ENCODE data around the gene DNAH5.

Gene DNAH5

DNA sequence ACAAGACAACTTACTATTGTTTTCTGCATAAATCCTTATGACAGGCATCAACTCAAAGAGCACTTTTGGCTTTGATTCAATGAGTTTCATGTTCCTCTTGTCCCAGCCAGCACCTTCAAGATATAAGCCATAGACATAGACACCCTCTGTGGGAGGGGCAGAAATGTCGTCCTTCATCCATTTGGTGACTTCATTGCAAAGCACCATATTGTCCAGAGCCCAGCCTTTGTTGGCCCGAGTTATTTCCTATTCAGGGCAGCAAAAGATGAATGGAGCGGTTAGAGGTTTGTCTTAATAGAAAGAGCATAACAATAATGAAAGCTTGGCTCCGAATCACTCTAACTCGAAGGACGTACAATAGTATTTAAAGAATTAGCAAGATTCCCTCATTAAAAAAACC lies 243.9 kb downstream of the DNAH5 start:
- DNase-seq: no peak

DNA sequence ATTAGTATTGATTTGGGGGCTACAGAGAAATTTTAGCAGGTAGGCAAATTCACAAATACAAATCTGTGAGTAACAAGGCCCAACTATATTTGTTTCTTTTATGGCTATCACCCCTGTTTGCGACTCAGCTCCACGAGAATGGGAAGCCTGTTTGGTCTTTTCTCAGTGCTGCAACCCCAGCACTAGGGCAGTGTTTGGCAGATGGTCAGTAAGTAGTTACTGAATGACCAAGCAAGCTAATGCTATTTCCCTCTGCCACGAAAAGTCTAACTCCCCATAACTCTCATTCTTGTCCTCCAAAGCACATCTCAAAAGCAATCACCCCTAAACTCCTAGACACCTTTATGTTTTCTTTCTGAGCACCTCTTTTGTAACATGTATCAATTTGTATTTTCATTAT lies 245.6 kb downstream of the DNAH5 start:
- no peak for DNase-seq

DNA sequence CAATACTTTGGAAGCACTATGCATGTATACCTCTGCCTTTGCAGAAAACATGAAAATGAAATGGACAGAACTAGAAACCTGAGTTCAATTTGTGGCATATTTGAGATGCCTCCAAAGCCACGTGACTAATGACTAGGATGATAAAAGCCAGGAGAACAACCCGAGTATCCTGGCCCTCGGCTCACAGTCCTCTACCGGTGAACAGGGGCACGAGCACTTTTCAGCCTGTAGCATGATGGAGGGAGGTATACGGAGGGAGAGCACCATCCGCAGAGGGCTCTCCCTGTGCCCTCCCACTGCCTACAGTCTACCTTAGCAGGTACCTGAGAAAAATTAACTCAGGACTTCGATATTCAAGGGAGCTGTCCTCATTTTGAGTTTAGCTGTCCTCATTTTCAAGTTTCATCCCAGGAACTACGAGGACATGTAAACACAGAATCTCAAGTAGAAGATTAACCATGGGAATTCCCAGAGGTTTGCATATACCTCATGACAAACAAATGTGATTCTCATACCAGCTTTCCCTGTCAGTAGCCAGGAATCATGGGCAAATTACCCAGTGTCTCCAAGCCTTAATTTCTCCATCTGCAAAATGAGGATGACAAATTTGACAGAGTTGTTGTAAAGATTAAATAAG lies 249.3 kb downstream of the DNAH5 start:
- DNase-seq: no peak

DNA sequence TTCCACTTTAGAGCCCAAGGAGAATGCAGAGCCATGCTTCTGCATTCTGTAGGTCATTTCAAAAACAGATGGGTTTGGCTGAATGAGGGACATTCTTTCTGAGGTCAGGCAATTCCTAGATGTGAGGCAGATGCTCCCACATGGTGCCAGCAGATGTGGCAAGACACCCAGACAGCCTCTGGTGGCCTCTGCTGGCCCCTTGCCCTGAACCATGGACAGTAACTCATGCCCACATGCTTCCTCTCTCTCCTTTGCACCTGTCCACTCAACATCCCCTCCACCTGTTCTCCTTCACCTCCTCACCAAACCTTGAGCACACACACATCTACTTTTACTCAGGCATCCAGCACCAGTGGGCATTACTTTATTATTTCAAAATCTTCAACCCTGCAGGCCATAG lies 252.3 kb downstream of the DNAH5 start:
- no peak for DNase-seq

DNA sequence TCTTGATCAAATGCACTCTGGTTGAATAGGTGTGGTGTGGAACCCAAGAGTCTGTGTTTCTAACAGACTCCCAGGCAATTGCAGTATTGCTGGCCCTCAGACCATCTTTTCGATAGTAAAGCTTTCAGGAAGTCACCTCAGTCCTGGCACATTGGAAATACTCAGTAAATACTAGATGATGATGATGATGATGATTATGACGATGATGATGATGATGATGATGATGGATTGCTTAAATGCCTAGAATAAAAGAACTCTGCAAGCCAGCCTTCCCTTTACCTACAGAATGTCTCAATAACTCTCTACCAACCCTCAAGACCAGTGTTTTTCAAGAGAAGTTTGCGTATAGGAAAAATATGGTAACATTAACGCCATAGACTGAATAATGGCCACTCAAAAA lies 268.0 kb downstream of the DNAH5 start:
- DNase-seq: no peak

DNA sequence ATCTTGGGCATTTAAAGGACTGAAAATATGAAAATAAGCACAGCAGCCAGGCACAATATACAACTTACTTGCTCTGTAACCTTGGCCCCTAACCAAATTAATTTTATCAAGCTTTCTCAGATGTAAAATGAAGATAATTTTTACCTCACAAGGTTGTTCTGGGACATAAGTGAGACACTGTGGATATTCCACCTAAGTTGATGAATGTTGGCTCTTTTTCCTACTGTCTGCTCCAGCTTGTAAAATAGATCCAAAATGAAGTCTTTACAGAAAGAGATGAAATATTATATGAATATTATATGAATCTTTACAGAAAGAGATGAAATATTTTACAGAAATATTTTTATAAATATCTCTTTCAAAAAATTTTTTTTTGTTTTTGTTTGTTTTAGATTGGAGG lies 270.1 kb downstream of the DNAH5 start:
- DNase-seq: no peak

DNA sequence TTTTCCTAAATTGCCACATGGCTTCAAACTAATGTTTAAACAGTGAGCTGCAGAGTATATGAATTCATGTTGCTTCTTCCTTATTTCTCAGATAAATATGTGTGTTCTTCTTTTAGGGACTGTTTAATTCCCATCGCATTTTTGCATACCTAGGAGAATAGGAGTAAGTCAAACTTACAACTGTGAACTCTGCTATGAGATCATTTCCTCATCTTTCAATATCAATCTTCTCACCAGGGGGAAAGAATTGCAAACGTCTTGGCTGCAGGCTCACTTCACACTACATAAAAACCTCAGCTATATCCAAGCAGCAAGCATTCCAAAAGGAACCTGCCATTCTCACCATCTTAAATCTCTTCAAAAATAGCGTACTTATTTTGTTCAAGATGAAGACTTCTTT lies 271.0 kb downstream of the DNAH5 start:
- DNase-seq: no peak

DNA sequence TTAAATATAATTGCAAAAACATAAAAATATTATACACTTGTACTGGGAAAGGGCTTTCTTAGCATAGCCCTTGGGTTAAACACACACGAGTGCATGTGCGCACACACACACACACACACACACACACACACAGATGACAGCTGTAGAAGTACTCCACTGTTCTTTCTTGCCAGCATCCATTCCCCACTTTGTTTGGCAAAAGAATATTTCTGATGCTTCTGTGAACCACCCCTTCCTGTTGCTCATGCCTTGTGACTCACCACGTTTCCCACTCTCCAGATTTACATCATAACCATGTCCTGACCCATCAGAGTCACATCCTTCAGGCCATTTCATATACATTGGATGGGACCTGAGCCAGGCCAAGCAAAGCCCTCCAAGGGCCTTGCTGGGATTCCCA lies 280.1 kb downstream of the DNAH5 start:
- DNase-seq: no peak

DNA sequence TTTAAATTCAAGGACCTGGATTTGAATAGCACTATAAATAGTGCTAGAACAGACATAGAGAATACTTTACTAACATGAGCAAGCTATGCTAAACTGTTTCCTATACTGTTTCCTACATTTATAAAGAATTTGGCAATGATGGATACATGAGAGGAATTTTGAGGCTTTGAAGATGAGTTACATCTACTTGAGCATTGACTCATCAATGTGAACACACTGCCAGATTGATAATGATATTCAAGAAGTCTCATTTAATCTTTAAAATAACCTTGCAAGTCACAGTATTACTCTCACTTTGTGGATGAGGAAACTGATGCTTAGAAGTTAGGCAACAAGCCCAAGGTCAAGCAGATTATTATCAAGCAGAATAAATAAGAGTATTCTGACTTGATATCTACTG lies 281.9 kb downstream of the DNAH5 start:
- DNase-seq: no peak

DNA sequence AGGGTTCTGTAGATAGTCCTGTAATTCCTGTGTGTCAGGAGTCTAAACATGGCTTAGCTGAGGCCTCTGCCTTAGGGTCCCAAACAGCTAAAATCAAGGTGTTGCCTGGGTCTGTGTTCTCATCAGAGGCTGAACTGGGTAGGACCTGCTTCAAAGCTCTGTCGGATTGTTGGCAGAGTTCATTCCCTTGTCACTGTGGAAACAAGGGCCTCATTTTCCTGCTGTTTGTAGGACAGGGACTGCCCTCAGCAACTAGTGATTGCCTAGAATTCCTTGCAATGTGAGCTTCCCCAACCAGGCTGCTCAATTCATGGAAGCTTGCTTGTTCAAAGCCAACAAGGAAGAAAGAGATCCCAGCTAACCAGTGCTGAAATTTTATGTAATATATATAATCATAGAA lies 283.2 kb downstream of the DNAH5 start:
- DNase-seq: no peak

DNA sequence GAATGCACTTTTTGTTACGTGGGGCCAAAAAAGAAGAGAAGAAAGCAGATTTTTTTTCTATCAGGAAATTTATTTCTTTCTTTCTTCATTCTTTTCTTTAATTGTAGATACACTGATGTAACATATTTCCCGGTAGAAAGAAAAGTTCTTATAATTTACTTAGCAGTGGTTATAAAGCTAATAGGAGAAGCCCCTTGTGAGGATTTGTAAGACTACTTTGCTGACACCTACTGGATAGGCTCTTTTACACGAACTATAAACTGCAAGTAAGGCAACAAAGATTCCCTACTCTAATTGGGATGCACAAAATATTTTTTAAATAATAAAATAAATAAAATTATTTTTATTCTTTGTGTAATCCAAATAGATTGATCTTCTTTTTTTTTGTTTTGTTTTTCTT lies 284.4 kb downstream of the DNAH5 start:
- no peak for DNase-seq

DNA sequence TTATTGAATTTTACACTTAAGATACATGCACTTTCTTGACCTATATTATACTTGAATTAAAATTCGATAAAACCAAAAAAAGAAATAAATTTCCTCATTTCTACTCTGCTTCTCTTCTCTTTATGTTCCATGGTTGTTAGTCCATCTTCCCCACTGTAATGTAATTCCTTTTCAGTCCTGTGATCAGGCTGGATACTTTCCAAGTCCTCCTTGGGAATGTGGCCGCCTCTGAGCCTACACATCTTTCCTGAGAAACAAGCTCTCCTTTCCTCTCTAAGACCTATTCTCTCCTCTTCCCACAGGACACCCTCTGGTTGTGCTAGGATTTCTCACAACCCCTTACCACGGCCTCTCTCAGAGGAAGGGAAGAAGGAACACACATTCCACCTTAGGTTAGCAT lies 285.1 kb downstream of the DNAH5 start:
- DNase-seq: no peak

DNA sequence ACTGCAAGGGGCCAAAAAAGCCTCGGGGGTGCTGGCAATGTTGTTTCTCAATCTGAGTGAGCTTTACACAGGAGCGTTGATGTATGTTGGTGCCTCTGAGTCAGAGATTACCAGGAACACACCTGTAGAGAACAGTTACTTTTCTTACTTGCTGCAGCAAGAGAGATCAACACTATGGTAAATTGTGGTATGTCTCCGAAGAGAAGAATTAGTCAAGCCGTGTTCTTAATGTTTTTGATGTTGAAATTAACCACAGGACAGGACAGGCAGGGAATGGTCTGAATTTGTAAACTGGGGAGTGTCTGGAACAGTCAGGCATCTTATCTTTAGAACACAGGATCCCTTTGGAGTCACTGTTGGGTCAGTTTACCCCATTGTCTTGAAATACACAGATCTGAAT lies 285.7 kb downstream of the DNAH5 start:
- no peak for DNase-seq

DNA sequence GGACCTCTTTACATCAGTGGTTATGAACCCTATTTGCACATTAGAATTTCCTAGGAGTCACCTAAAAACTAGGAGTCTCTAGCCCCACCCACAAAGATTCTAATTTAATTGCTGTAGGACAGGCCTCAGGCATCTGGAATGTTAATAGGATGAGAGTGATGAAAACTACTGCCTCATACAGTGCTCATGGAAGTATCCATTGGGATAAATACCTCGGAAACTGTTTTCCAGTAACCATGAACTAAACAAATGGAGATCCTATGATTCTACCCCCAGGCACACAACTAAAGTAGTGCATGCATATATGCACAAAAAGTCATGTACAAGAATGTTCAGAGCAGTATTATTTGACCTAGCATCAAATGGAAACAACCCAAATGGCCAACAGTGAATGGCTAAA lies 286.3 kb downstream of the DNAH5 start:
- DNase-seq: no peak

DNA sequence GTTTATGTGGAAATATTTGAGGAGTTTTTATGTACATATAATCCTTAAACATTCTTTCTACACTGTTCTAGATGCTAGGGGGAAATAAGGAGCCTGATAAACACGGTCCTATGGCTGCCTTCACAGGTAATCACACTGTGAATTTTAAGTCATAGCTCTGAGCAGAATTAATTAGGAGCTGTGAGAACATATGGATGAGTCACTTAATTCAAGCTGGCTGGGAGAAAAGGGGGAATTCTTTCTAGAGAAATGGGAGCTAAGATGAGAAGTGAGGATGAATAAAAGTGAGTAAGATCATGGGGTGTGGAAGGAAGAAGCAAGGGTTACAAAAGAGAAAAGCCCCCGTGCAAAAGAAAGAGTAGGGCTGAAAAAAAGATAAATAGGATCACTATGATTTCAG lies 290.8 kb downstream of the DNAH5 start:
- DNase-seq: no peak

DNA sequence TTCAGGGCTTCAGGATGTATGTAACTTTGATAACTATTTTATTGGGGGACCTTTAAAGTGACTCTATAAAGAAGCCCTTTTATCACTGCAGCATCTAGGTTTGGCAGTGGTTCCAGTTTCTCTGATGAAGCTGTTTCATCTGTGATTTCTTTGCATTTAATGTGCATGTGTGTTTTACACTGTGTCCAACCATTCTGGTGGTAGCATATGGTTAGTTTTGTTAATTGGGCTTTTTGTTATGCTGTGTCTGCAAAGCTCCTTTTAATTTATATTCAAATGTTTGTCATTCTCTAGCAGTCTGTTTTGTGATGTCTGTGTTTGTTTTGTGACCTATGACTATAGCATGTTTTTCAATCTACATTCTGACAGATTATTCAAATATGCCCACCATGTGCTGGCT lies 294.8 kb downstream of the DNAH5 start:
- DNase-seq: no peak

DNA sequence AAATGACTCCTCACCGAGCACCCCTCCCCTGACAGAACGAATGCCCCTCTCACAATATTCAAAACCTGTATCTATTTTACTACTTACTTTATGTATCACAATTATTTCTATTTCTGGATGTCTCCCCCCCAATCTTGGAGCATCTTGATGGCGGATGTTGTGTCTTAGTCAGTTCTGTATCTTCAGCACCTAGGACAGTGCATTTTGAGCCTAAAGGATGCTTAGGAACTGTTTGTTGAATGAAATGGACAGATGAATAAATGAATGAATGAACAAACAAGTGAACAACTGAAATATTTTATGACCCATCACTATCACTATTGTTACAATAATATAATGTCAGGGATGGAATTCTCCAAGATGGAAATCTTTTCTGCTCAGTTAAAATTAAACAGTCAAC lies 295.7 kb downstream of the DNAH5 start:
- no peak for DNase-seq

DNA sequence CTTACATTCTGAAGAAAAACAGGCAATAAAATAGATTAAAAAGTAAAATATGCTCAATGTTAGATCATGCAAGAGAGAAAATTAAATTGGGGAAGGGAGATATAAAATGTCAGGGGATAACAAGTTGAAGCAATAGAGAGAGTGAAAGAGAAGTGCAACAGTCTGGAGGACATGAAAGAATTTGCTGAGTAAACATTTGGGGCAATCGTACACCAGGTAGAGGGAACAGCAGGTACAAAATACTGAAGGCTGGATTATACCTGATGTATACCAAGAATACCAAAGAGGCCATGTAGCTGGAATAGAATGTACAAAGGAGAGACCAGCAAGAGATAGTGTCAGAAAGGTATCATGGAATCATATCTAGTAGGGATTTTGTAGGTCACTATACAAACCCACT lies 300.8 kb downstream of the DNAH5 start:
- no peak for DNase-seq

DNA sequence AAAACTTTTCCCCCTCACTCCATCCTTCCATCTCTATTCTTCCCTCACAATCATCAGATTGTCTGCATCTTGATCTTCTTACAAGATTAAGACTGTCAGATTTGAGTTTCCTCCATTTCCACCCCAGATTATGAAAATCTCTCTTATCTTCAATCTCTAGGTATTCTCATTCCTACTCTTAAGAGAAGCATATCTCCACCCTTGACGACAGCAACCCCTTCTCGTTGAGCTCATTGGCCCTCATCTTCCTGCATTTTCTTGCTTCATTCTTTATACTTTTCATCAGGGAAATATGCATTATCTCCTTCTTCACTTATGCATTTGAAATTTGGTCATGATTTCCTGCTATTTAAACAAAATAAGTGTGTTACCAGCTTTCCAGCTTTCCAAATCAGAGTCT lies 301.3 kb downstream of the DNAH5 start:
- DNase-seq: no peak

Data from DMS79 treated with DMSO at 0.1 percent for 48 hours (cell line).